NCI-H187 treated with DMSO at 0.1 percent for 48 hours (cell line): ENCODE data around the gene LATS1.
"Not testable (repeated sequence)": the region's sequence is repeated elsewhere in the genome, so short reads cannot be mapped to it uniquely, and the experiment has no call there.

Source experiments
- DNase-seq: peaks from one replicate; lab custom pipeline; 2025; lab: John Stamatoyannopoulos, UW

LATS1 gene

GRCh38 chr6:149728499-149729234 is 10.8 kb upstream of the LATS1 start:
- DNase-seq = no peak

- DNase-seq = no peak
Observed at GRCh38 chr6:149727793-149728498, 10.0 kb upstream of the LATS1 start.

- DNase-seq = no peak
Observed at GRCh38 chr6:149725785-149726184, 7.9 kb upstream of the LATS1 start.

GRCh38 chr6:149723771-149724417 is 6.0 kb upstream of the LATS1 start:
- no peak for DNase-seq

GRCh38 chr6:149723262-149723661 is 5.4 kb upstream of the LATS1 start:
- DNase-seq = no peak

- DNase-seq = no peak
Observed at GRCh38 chr6:149719531-149719930, 1.6 kb upstream of the LATS1 start.

- DNase-seq = no peak
Observed at GRCh38 chr6:149717255-149717587, 680 bp downstream of the LATS1 start.

GRCh38 chr6:149716181-149716963 is 1.5 kb downstream of the LATS1 start:
- no peak for DNase-seq

- no peak for DNase-seq
Observed at GRCh38 chr6:149714442-149714841, 3.5 kb downstream of the LATS1 start.

GRCh38 chr6:149711711-149712110 is 6.2 kb downstream of the LATS1 start:
- DNase-seq = no peak

GRCh38 chr6:149701714-149702113 is 16.2 kb downstream of the LATS1 start:
- no peak for DNase-seq

GRCh38 chr6:149699150-149699549 is 18.8 kb downstream of the LATS1 start:
- no peak for DNase-seq

- no peak for DNase-seq
Observed at GRCh38 chr6:149698175-149698574, 19.7 kb downstream of the LATS1 start.

- no peak for DNase-seq
Observed at GRCh38 chr6:149696901-149697300, 21.0 kb downstream of the LATS1 start.

GRCh38 chr6:149694921-149695320 is 23.0 kb downstream of the LATS1 start:
- DNase-seq = no peak

GRCh38 chr6:149691201-149691600 is 26.7 kb downstream of the LATS1 start:
- no peak for DNase-seq

GRCh38 chr6:149686230-149686629 is 31.7 kb downstream of the LATS1 start:
- no peak for DNase-seq

- DNase-seq = no peak
Observed at GRCh38 chr6:149683256-149683859, 34.5 kb downstream of the LATS1 start.

- DNase-seq = not testable (repeated sequence)
Observed at GRCh38 chr6:149681845-149682244, 36.1 kb downstream of the LATS1 start.

- no peak for DNase-seq
Observed at GRCh38 chr6:149681209-149681608, 36.7 kb downstream of the LATS1 start.

- DNase-seq = no peak
Observed at GRCh38 chr6:149680503-149680902, 37.4 kb downstream of the LATS1 start.

- DNase-seq = not testable (repeated sequence)
Observed at GRCh38 chr6:149672265-149672664, 45.6 kb downstream of the LATS1 start.
